ENCODE results near the gene HCST. TPM values are rescaled to one million over a fixed set of nuclear protein-coding genes. Genes with fewer than 3 reads are reported as not detected.

Gene HCST
- total and polyA plus RNA-seq, 3 donors from 2014 or later = 0.87 to 16.8 (median 3.5) TPM

DNA sequence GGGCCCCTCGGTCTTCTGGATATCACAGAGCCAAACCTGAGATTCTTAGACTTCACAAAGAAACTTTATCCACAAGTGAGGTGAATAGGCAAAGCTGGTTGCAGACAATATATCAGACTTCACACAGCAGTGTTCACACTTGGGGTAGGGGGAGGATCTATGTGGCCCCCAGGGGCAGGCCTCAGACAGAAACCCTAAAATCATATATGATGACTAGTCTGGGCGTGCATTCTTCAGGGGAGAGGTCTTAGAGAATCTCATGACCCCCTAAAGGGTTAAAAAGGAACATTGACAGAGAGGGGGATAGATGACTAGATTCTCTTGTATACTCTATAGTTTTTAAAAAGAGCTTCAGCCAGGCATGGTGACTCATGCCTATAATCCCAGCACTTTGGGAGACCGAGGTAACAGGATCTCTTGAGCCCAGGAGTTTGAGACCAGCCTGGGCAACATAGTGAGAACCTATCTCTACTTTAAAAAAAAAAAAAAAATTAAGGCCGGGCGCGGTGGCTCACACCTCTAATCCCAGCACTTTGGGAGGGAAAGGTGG lies 2.9 kb downstream of the HCST start:
- 72 to 83% methylated on average over 6 of the region's 6 CpGs for WGBS, 2 donors

DNA sequence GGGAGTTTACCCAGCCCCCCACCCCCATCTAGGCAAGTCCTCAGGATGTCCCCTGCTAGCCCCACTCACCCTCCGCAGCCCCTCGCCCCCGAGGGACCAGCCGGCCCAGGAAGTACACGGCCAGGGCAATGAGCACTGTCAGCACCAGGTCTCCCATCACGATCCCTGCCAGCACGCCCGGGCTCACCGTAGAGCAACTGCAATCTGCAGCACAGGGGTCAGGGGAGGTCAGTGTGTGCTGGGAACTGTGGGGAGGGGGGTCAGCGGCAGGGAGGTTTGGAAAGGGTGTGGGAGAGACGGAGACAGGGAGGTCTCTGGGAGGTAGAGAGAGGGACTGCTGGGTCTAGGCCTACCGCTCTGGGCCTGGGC lies 5.0 kb downstream of the HCST start:
- Histone ChIP-seq H3K4me1 (no peaks in the 10 kb centered on the region), H3K27me3 (no peaks in the 10 kb centered on the region), H3K4me3 (peak overlapping the region in 1 of 2 donors; percentile 9), H3K9me3 (no peaks in the 10 kb centered on the region), H3K27ac (peak overlapping the region in 1 of 2 donors; percentile 30), H3K36me3 (ENCODE audit: low read depth, missing control alignments) (no peaks in the 10 kb centered on the region)
- TF ChIP-seq POLR2A (IDR thresholded peaks at IDR 0.05) = no peak
- TF ChIP-seq, protein P1, sequence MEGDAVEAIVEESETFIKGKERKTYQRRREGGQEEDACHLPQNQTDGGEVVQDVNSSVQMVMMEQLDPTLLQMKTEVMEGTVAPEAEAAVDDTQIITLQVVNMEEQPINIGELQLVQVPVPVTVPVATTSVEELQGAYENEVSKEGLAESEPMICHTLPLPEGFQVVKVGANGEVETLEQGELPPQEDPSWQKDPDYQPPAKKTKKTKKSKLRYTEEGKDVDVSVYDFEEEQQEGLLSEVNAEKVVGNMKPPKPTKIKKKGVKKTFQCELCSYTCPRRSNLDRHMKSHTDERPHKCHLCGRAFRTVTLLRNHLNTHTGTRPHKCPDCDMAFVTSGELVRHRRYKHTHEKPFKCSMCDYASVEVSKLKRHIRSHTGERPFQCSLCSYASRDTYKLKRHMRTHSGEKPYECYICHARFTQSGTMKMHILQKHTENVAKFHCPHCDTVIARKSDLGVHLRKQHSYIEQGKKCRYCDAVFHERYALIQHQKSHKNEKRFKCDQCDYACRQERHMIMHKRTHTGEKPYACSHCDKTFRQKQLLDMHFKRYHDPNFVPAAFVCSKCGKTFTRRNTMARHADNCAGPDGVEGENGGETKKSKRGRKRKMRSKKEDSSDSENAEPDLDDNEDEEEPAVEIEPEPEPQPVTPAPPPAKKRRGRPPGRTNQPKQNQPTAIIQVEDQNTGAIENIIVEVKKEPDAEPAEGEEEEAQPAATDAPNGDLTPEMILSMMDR (IDR thresholded peaks at IDR 0.05) = no peak
- intact Hi-C loops (cut with DNase I; ENCODE audit: low total_unique reads) = no loop called here
- WGBS, 2 donors = 46 to 55% methylated on average over 10 to 12 of the region's 12 CpGs
- no peak for DNase-seq

More for the DNA sequence above, 2.9 kb downstream of the HCST start:
- no peaks in the 10 kb centered on the region for H3K36me3 ChIP-seq (ENCODE audit: low read depth, missing control alignments)
- TF ChIP-seq POLR2A (IDR thresholded peaks at IDR 0.05) = no peak
- TF ChIP-seq, protein P1 (IDR thresholded peaks at IDR 0.05) = no peak
- no peak overlapping the region for H3K27ac ChIP-seq
- no peak overlapping the region for H3K4me3 ChIP-seq
- no peak for DNase-seq
- no peaks in the 10 kb centered on the region for H3K9me3 ChIP-seq
- H3K27me3 ChIP-seq = no peaks in the 10 kb centered on the region
- no peaks in the 10 kb centered on the region for H3K4me1 ChIP-seq
- intact Hi-C loops (cut with DNase I; ENCODE audit: low total_unique reads) = no loop called here

DNA sequence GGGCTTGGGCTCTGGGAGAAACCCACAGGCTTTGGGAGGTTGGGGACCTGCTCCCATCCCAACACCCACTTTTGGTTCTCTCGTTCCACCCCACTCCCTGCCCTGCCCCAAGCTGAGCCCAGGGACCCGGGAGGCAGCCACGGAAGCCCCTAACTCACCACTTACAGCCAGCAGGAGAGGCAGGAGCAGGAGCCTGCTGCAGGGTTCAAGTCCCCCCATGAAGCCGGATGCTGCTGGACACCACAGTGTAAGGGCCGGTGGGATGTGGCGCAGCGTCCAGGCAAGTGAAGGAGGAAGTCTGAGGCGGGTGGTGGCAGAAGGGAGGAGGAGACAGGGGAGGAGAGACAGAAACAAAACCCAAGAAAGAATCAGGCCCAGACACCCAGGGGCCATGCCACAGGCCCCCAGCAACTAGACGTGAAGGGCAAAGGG lies 5.7 kb downstream of the HCST start, which contains the start of gene TYROBP:
TSS of gene TYROBP (minus strand) at position 286 of the 432 bp plus-strand sequence. CDS start at position 219, 67 bp downstream.
- TF ChIP-seq POLR2A (IDR thresholded peaks at IDR 0.05) = no peak
- TF ChIP-seq, protein P1 (IDR thresholded peaks at IDR 0.05) = no peak
- Histone ChIP-seq H3K9me3 (no peaks in the 10 kb centered on the region), H3K27me3 (no peaks in the 10 kb centered on the region), H3K4me3 (peak within 1 kb of the TSS in 1 of 2 donors; percentile 9), H3K27ac (peak within 1 kb of the TSS in 1 of 2 donors; percentile 41), H3K36me3 (ENCODE audit: low read depth, missing control alignments) (no peaks in the 10 kb centered on the region), H3K4me1 (no peaks in the 10 kb centered on the region)
- 77 to 78% methylated on average over 9 of the region's 9 CpGs for WGBS, 2 donors
- intact Hi-C loops (cut with DNase I; ENCODE audit: low total_unique reads) = no loop called here
- no peak for DNase-seq

DNA sequence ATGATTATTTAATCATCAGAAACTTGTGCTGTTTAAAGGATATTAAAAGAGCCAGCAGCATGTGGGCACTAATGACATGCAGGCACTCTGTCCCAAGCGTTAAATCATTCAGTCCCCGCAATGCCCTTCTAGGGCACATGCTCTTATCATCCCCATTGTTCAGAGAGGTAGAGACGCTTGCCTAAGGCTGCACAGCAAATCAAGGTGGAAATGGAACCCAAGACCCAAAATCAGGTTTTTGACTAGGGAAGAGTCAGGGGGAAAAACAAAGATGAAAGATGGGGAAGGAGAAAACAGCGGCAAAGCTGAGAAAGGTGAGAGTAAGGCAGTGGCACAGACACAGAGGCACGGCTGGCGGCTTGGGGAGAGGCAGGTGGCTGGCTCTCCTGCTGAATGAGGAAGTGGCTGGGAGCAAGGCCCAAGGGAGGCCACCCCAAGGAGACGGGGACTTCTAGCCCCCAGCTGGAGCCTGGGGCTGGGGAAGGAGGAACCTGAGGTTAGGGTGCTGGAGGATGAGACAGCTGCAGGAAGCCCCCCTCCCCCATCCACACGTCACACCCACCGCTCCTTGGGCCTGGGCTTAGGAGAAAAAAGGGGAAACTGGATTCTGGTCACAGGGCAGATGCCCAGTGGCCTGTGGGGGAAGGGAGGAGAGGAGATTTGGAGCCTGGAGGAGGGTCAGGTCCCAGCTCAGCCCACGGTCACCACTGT lies 6.8 kb downstream of the HCST start:
- WGBS, 2 donors = 78 to 85% methylated on average over 9 to 10 of the region's 10 CpGs
- peak overlapping the region in 1 of 2 donors; percentile 41 for H3K27ac ChIP-seq
- H3K36me3 ChIP-seq (ENCODE audit: low read depth, missing control alignments) = no peaks in the 10 kb centered on the region
- H3K4me1 ChIP-seq = no peaks in the 10 kb centered on the region
- intact Hi-C loops (cut with DNase I; ENCODE audit: low total_unique reads) = no loop called here
- H3K9me3 ChIP-seq = no peaks in the 10 kb centered on the region
- DNase-seq = peak; percentile 60
- H3K4me3 ChIP-seq = no peak overlapping the region
- no peak for TF ChIP-seq POLR2A (IDR thresholded peaks at IDR 0.05)
- TF ChIP-seq, protein P1 (IDR thresholded peaks at IDR 0.05) = no peak
- H3K27me3 ChIP-seq = no peaks in the 10 kb centered on the region
